NK-92 (cell line): ENCODE data around the gene PPP1CA.

Experiments
- DNase-seq: peaks from one replicate; lab custom pipeline; 2025; ENCODE audit not compliant: unreplicated experiment; lab: John Stamatoyannopoulos, UW

PPP1CA gene

DNA sequence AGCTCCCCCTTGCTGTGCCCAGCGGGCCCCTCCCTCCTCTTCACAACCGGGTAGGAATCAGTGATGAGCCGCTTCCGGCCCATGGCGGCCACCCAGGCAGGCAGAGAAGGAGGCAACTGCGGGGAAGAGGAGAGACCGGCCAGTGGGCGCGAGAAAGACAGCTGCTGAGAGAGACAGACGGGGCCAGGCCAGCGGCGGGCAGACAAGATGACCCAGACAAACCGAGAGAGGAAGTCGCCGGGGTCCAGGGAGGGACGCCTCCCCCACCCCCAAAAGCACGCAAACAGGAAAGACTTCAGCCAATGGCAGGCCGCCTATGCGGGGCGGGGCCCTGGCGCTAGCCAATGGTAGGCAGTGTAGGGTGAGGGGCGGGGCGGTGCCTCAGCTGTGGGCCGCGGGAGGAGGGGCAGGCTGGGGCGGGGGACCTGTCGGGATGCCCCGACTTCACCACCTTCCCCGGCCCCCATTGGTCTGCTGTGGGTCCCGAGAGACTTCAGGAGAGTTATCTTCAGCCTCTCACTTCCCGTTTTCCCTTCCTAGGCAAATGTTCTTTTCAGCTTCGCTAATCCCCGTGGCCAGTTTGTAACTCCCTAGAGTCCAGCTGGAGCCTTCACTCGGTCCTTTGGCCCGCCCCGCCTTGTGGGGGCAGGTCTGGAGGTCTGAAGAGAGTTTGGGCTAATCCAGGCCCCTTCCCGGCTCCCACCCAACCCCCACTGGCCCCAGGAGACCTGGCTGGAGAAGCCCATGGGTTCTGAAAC lies 48.2 kb downstream of the PPP1CA start, which contains the start of gene POLD4:
Gene POLD4, minus strand, starts transcription at position 230 of the 758 bp plus-strand sequence. Its CDS starts 147 bp downstream, at position 83.
- peak; percentile 41 for DNase-seq

GRCh38 chr11:67352546-67353316 lies 48.9 kb downstream of the PPP1CA start:
- no peak for DNase-seq

GRCh38 chr11:67351275-67352005 lies 50.2 kb downstream of the PPP1CA start:
- no peak for DNase-seq

- no peak for DNase-seq
Observed at GRCh38 chr11:67349928-67350465, 51.7 kb downstream of the PPP1CA start.

DNA sequence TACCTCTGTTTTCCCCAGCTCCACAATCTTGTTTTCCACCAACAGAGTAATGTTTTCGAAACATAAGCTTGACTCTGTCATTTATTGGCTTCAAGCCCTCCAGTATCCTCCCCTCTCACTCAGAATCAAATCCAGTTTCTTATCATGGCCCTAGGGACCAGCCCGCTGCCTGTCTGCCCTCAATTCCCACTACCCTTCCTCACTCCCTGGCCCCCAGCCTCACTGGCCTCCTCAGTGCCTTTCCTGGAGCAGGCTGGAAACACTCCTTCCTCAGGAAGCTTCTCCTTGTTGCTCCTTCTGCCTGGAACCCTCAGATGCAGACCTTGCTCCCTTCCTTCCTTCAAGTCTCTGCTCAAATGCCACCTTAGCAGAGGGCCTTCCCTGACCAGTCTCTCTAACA lies 52.2 kb downstream of the PPP1CA start:
- no peak for DNase-seq

- DNase-seq, result no peak
Observed at GRCh38 chr11:67349036-67349435, 52.6 kb downstream of the PPP1CA start.
